GM23338 (cell line): ENCODE results near the gene THSD4. TPM values are rescaled to one million over a fixed set of nuclear protein-coding genes. Genes with fewer than 3 reads are reported as not detected.

Experiments used
- ATAC-seq: fragments of 200-7000 bp; cut with Tn5 transposase; 3 replicates; pipeline ENCODE4 v1.9.1; 2020
- DNase-seq: peaks from one replicate; pipeline ENCODE4 v3.0.0-alpha.2; 2015; ENCODE audit warnings: low spot score
- H2AFZ ChIP-seq: fragments of 200-600 bp; sonication (generic); 2 replicates; pipeline ENCODE4 v1.8.0; 2016; ENCODE audit warnings: antibody characterized with exemption, mild to moderate bottlenecking, moderate library complexity
- H3F3A ChIP-seq: fragments of 200-600 bp; sonication (generic); replicated peaks from 2 replicates; pipeline ENCODE4 v1.8.0; 2017; ENCODE audit warnings: antibody characterized with exemption, mixed run types, low read depth
- H3K27ac ChIP-seq: fragments of 200-600 bp; sonication (generic); 2 replicates; pipeline ENCODE4 v1.6.1; 2016; ENCODE audit warnings: low read depth
- H3K27me3 ChIP-seq: fragments of 200-600 bp; sonication (generic); 2 replicates; pipeline ENCODE4 v1.8.0; 2016; ENCODE audit warnings: mild to moderate bottlenecking, mixed run types, moderate library complexity; ENCODE audit not compliant: insufficient read depth
- H3K36me3 ChIP-seq: fragments of 200-600 bp; sonication (generic); 2 replicates; pipeline ENCODE4 v1.8.0; 2016; ENCODE audit warnings: mild to moderate bottlenecking; ENCODE audit not compliant: insufficient read depth
- H3K4me1 ChIP-seq: fragments of 200-600 bp; sonication (generic); 2 replicates; pipeline ENCODE4 v1.8.0; 2016; ENCODE audit warnings: mild to moderate bottlenecking, moderate library complexity; ENCODE audit not compliant: insufficient read depth
- H3K4me2 ChIP-seq: fragments of 200-600 bp; sonication (generic); 2 replicates; pipeline ENCODE4 v1.7.1; 2017; ENCODE audit warnings: mixed run types
- H3K4me3 ChIP-seq: fragments of 200-600 bp; sonication (generic); 2 replicates; pipeline ENCODE4 v1.6.1; 2016; ENCODE audit warnings: mixed run types
- H3K79me2 ChIP-seq: fragments of 200-600 bp; sonication (generic); replicated peaks from 2 replicates; pipeline ENCODE4 v1.8.0; 2017; ENCODE audit warnings: mild to moderate bottlenecking; ENCODE audit not compliant: insufficient read depth
- H3K9me2 ChIP-seq: fragments of 200-600 bp; sonication (generic); 2 replicates; pipeline ENCODE4 v1.8.0; 2017; ENCODE audit not compliant: insufficient read depth
- H4K20me1 ChIP-seq: fragments of 200-600 bp; sonication (generic); replicated peaks from 2 replicates; pipeline ENCODE4 v1.8.0; 2017; ENCODE audit warnings: mild to moderate bottlenecking; ENCODE audit not compliant: insufficient read depth
- H3K27ac Mint-ChIP-seq: 2 replicates; pipeline ENCODE4 v1.8.0; 2020; ENCODE audit warnings: inconsistent platforms, mild to moderate bottlenecking, moderate library complexity, mixed read lengths
- H3K27me3 Mint-ChIP-seq: 3 replicates; pipeline ENCODE4 v1.8.0; 2022; ENCODE audit warnings: low read depth, mild to moderate bottlenecking, moderate library complexity, mixed read lengths, inconsistent platforms; ENCODE audit not compliant: insufficient read depth, poor library complexity
- H3K36me3 Mint-ChIP-seq: 3 replicates; pipeline ENCODE4 v1.8.0; 2021; ENCODE audit warnings: low read depth, mild to moderate bottlenecking, inconsistent platforms, moderate library complexity, mixed read lengths
- H3K4me1 Mint-ChIP-seq: 3 replicates; pipeline ENCODE4 v1.8.0; 2020; ENCODE audit warnings: mild to moderate bottlenecking, inconsistent platforms, mixed read lengths
- H3K4me3 Mint-ChIP-seq: 3 replicates; pipeline ENCODE4 v1.8.0; 2021; ENCODE audit warnings: moderate library complexity, mild to moderate bottlenecking, inconsistent platforms, mixed read lengths
- H3K9me3 Mint-ChIP-seq: 3 replicates; pipeline ENCODE4 v1.8.0; 2020; ENCODE audit warnings: moderate library complexity, mild to moderate bottlenecking, inconsistent platforms, mixed read lengths
- CTCF ChIP-seq, 2 experiments: fragments of 200-600 bp in 1 of 2; sonication (generic) in 1 of 2; conservative IDR thresholded peaks; 2 replicates each; pipeline versions ENCODE4 v1.5.1 to v1.6.1; 2016 to 2017; ENCODE audit warnings: antibody characterized with exemption in 2 of 2, low read depth in 2 of 2, mild to moderate bottlenecking in 2 of 2, moderate library complexity in 1 of 2
- ETS1 ChIP-seq: IDR thresholded peaks from 2 replicates; pipeline ENCODE4 v1.6.1; 2016; ENCODE audit warnings: antibody characterized with exemption
- EZH2 ChIP-seq: fragments of 200-600 bp; sonication (generic); IDR thresholded peaks from one replicate; pipeline ENCODE4 v1.8.0; 2017; ENCODE audit warnings: antibody characterized with exemption, mild to moderate bottlenecking, low read depth; ENCODE audit not compliant: unreplicated experiment
- JUNB ChIP-seq: IDR thresholded peaks from one replicate; pipeline ENCODE4 v1.6.1; 2016; ENCODE audit warnings: antibody characterized with exemption; ENCODE audit not compliant: unreplicated experiment
- NANOG ChIP-seq: IDR thresholded peaks from 2 replicates; pipeline ENCODE4 v1.6.1; 2016; ENCODE audit warnings: antibody characterized with exemption, borderline replicate concordance
- POLR2AphosphoS5 ChIP-seq: IDR thresholded peaks from 2 replicates; pipeline ENCODE4 v1.6.1; 2016; ENCODE audit warnings: antibody characterized with exemption, low read depth
- REST ChIP-seq: IDR thresholded peaks from one replicate; pipeline ENCODE4 v1.6.1; 2018; ENCODE audit warnings: antibody characterized with exemption; ENCODE audit not compliant: unreplicated experiment
- ZNF114 ChIP-seq: fragments of 250-450 bp; sonication (Bioruptor Pico); IDR thresholded peaks from 2 replicates; pipeline ENCODE4 v1.5.0; 2020; ENCODE audit warnings: mild to moderate bottlenecking, moderate library complexity
- ZNF331 ChIP-seq: fragments of 250-450 bp; sonication (Bioruptor Pico); IDR thresholded peaks from 2 replicates; pipeline ENCODE4 v1.5.0; 2020; ENCODE audit warnings: low read depth, mild to moderate bottlenecking, moderate library complexity
- polyA plus RNA-seq: library from polyadenylated mRNA; unstranded; fragments of >200 nt; fragmentation: Nextera tagmentation; extraction: Ambion mirVana; gene quantifications from 2 replicates; pipeline ENCODE4 v1.2.1, GENCODE V29; 2016
- total RNA-seq: library from RNA; depleted of rRNA; stranded (reverse); fragments of >200 nt; shearing (Covaris generic); gene quantifications from 2 replicates; pipeline ENCODE4 v1.2.3, GENCODE V29; 2014

Gene THSD4
- total and polyA plus RNA-seq, 2 experiments from 2014 or later = 2.0 to 7.4 TPM

GRCh38 chr15:71328453-71328852 lies 213.2 kb downstream of the THSD4 start (continued):
- no peak for TF ChIP-seq REST

DNA sequence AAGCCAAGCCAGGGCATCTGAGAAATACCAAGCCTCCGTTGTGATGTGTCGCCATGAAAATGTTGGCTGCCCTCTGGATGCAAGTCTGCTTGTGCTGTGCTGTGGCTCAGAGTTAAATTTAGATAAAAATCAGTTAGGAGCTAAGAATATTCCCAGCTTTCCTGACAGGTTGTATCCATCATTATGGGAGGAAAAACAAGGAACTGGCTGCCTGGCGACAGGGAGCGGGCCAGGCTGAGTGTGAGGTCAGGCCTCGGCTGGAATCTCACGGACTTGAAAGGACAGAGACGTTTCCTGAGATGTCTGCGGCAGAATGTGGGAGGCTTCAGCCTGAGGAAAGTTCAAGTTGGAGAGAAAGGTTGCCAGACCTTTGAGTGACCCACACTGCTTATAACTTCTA lies 213.8 kb downstream of the THSD4 start:
- no peaks in the 10 kb centered on the region for H4K20me1 ChIP-seq
- DNase-seq (no peak), ATAC-seq (no peak)
- H3K36me3 ChIP-seq = no peaks in the 10 kb centered on the region
- H3K27ac ChIP-seq = no peak overlapping the region
- no peak overlapping the region for H3K4me2 ChIP-seq
- H3F3A ChIP-seq = no peaks in the 10 kb centered on the region
- no peaks in the 10 kb centered on the region for H3K27me3 ChIP-seq
- Mint-ChIP-seq H3K27ac (no peak overlapping the region), H3K27me3 (no peaks in the 10 kb centered on the region), H3K9me3 (no peaks in the 10 kb centered on the region), H3K4me1 (peaks cover 18% of the 10 kb centered on the region), H3K36me3 (no peaks in the 10 kb centered on the region), H3K4me3 (no peak overlapping the region)
- H3K4me3 ChIP-seq = no peak overlapping the region
- 0 out of 2 replicates have a peak, but pooled peaks cover 4% of the 10 kb centered on the region for H3K4me1 ChIP-seq
- TF ChIP-seq EZH2 = no peak
- no peak for TF ChIP-seq REST
- no peak for TF ChIP-seq ZNF331
- no peaks in the 10 kb centered on the region for H3K79me2 ChIP-seq
- no peak overlapping the region for H2AFZ ChIP-seq
- peaks cover 2% of the 10 kb centered on the region; the same call in 1 of the 2 replicates for H3K9me2 ChIP-seq

- no peak overlapping the region for H3K4me3 Mint-ChIP-seq
- H3K4me1 Mint-ChIP-seq = peaks cover 18% of the 10 kb centered on the region
- H3K27me3 Mint-ChIP-seq = no peaks in the 10 kb centered on the region
- Histone ChIP-seq H3K36me3 (no peaks in the 10 kb centered on the region), H3K27me3 (no peaks in the 10 kb centered on the region), H2AFZ (no peak overlapping the region), H3K79me2 (no peaks in the 10 kb centered on the region), H3K4me1 (0 out of 2 replicates have a peak, but pooled peaks cover 4% of the 10 kb centered on the region), H3K4me3 (no peak overlapping the region), H3K27ac (no peak overlapping the region), H3F3A (no peaks in the 10 kb centered on the region), H3K4me2 (no peak overlapping the region), H4K20me1 (no peaks in the 10 kb centered on the region), H3K9me2 (peaks cover 2% of the 10 kb centered on the region; the same call in 1 of the 2 replicates)
- no peaks in the 10 kb centered on the region for H3K36me3 Mint-ChIP-seq
- no peaks in the 10 kb centered on the region for H3K9me3 Mint-ChIP-seq
- ATAC-seq (no peak), DNase-seq (no peak)
- TF ChIP-seq NANOG (no peak), CTCF (conservative IDR thresholded peaks at IDR 0.05; ENCODE audit: low read depth in 2 of 2) (no peak), POLR2AphosphoS5 (no peak), ETS1 (no peak), JUNB (no peak), ZNF114 (CRISPR knock-in tag) (no peak)
- no peak overlapping the region for H3K27ac Mint-ChIP-seq
Measured at GRCh38 chr15:71329497-71330260, 214.4 kb downstream of the THSD4 start.
